Posterior vena cava (tissue), 2 donors: ENCODE data around the gene CLPTM1L. TPM values are rescaled to one million over a fixed set of nuclear protein-coding genes. Genes with fewer than 3 reads are reported as not detected.
A peak's percentile ranks its signal among the peaks of the same experiment; 100 is the strongest.
"Not testable (repeated sequence)": the region's sequence is repeated elsewhere in the genome, so short reads cannot be mapped to it uniquely, and the experiment has no call there.

Experiments
- DNase-seq: peaks from one replicate; pipeline ENCODE4 v3.0.0-alpha.2; 2020; ENCODE audit warnings: low spot score
- intact Hi-C, 2 donors: fragments of 100-400 bp; cut with DNase I; formaldehyde crosslinking; loops; one replicate each; pipeline versions ENCODE4 v1.14.1 to v1.14.2; 2022 to 2023
- total RNA-seq, 2 donors: library from RNA; stranded (reverse); fragmentation: NEBNext Ultra II Directional; extraction: Animal tissue kit (Norgen Biotek cat#: 25700); gene quantifications; one replicate each; pipeline ENCODE4 v1.2.1, GENCODE V29; 2021
- donor health status: DM: yes; HTN: yes; CAD: no.
- donor health status: DM: yes; HTN: yes; CAD: no.

CLPTM1L gene
- total RNA-seq, 2 donors from 2014 or later: 56.5 to 65.9 TPM

DNA sequence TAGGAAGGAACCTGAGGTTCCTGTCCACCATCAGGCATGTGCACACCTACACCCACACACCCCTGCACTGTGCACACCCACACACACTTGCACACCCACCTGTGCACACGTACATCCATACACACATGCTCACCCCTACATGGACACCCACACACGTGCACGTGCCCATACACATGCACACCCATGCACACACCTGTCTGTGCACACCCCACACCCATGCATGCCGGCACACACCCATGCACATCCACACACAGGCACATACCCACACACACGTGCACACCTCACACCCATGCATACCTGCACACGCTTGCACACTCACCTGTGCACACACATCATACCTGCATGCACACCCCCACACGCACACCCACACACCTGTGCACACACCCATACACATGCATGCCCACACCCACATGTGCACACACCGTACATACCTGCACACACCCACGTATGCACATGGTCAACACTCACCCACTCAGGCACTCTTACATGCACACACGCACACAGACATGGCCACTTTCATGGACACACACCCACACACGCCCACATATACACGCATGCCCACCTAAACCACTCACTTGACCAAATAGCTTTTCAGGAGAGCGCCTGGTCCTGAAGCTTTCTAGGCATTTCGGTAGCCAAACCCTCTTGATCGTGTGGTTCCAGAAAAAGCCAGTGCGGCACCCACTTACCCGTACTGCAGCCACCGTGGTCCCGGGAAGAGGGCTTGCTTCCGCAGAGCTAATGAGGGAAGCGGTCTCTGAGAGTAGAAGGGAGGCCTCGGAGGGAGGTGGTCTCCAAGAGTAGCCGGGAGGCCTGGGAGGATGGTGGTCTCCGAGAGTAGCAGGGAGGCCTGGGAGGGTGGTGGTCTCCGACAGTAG, 36.7 kb upstream of the CLPTM1L start:
- intact Hi-C loops: no loop called here
- DNase-seq: no peak

DNA sequence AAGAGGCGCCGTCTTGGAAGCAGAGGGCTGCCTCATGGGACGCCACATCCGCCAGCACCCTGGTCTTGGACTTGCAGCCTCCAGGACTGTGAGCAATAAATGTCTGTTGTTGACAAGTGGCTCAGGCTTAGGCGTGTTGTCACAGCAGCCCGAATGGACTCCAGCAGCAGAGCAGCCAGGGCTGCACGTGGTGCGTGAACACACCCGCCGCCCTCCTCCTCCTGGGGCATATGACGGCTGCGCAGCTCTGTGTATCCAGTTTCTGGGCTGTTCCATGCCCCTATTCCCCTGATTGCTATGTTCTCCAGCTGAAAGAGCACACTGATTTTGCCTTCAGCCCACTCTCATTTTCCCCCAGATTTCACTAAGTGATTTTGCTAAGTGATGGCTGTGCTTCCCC, 36.0 kb upstream of the CLPTM1L start:
- no peak for DNase-seq
- intact Hi-C loops: no loop called here

DNA sequence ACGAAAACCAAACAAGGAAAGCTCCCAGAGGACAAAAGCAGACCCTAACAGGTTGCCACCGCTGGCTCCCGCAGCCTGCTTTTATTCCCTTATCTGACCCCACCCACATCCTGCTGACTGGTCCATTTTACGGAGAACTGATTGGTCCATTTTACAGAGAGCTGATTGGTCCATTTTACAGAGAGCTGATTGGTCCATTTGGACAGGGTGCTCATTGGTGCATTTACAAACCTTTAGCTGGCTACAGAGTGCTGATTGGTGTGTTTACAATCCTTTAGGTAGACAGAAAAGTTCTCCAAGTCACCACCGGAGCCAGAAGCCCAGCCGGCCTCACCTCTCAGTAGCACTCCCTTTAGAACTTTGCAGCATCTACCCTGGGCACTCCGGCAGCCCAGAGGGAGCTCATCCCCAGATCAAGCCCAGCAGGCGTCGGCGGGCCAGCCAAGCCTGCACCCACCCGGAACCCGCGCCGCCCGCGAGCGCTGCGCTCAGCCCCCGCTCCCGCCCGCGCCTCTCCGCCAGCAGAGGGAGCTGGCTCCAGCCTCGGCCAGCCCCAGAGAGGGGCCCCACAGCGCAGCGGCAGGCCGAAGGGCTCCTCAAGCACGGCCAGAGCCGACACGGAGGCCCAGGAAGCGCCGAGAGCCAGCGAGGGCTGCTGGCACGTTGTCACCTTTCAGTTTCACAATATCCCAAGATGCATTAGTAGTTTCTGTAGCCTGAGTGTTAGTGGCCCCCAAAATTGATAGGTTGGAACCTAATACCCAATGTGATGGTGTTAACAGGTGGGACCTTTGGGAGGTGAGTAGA, 35.3 kb upstream of the CLPTM1L start:
- intact Hi-C loops: no loop called here

DNA sequence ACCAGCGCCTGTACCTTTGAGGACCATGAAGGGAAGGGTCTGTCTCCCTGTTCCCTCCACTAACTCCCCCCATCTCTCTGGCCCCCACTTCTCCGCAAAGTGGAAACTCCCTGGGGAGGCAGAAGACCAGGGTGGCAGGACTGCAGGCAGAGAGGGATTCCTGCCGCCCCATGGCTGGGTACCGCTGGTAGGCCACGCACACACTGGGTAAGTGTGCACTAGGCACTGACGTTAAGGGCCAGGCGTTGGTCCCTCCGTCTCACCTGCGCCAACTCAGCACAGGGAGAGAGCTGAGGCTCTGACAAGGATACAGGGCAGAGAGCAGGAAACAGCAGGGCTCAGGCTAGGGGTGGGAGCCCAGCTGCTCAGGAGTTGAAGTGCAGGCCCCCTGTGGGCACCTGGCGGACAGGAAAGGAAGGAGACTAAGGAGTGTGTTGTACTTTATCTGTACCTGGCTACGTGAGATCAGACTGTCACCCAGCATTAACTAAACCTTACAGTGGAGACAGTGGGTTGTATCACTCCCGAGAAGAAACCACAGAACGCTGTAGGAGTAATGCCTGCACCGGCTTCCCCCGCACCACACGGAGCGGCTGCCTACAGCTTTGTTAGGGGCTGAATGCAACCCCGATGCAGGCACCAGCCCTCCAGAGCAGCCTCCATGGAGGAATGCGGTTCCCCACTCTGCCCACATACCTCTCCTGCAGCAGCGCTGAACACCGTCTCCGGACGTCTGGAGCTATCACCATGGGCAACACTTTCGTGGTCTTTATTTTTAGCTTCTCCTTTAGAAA, 34.2 kb upstream of the CLPTM1L start:
- DNase-seq: peak; percentile 73
- intact Hi-C loops: no loop called here

More for the DNA sequence above, 35.3 kb upstream of the CLPTM1L start:
- DNase-seq: no peak

DNA sequence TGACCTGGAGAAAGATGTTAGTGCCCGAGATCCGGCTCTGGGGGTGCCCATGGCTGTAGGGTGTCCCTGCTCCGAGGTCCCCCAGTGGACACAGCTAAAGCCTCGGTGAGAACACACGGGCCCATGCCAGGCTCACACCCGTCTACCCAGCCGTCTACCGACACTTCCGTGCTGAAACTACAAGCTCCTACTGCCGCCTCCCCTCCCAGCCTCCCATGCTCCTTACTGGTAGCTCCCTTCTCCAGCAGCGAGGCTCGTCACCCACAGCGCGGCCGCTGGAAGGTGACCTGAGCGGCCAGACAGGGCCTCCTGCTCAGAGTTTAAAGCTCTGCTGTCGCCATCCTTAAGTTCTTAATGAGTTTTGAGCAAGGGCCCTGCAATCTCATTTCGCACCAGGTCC, 33.2 kb upstream of the CLPTM1L start:
- peak; percentile 68 for DNase-seq
- intact Hi-C loops: no loop called here

DNA sequence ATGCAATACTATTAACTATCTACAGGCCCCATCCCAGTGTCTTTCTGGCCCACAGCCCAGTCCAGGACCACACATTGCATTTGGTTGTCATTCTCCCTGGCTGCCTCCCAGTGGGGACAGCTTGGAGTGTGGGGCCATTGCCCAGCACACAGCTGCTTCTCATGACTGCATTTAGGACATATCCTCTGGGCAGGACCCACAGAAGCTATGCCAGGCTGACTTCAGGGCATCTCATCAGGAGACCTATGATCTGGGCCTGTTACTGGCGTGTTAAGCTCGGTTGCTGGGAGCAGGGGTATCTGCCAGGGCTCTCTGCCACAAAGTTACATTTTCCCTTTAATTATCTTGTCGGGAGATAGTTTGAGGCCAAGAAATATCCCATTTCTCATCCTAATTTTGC, 32.1 kb upstream of the CLPTM1L start:
- DNase-seq: peak; percentile 45
- intact Hi-C loops: no loop called here

DNA sequence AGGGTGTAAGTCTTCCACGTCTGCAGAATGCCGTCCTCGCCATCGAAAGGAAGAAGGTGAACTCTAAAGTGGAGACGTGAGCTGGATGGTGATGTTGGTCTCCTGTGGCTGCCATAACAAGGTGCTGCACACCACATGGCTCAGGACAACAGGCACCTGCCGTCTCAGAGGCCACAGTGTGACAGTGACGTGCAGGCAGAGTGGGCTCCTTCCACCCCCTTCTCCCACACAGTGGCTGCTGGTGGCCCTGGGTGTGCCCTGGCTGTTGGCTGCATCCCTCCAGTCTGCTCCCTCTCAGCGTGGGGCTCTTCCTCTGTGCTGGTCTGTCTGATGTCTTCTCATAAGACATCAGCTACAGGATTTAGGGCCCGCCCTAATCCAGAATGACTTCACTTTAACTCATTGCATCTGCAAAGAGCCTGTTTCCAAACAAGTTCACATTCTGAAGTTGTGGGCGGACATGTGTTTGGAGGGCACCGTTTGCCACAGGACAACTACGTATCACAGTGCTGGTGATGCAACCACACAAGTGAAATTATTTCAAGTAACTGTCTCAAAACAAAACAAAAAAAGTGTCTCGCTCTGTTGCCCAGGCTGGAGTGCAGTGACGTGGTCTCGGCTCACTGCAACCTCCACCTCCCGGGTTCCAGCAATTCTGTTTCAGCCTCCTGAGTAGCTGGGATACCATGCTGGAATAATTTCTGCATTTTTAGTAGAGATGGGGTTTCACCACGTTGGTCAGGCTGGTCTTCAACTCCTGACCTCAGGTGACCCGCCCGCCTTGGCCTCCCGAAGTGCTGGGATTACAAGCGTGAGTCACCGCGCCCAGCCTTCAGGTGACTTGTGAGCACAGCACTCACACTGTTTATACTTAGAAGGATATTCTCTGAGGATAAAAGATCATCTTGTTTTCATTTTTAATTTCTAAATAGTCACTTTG, 31.2 kb upstream of the CLPTM1L start:
- intact Hi-C loops: no loop called here
- DNase-seq: peak; percentile 55

DNA sequence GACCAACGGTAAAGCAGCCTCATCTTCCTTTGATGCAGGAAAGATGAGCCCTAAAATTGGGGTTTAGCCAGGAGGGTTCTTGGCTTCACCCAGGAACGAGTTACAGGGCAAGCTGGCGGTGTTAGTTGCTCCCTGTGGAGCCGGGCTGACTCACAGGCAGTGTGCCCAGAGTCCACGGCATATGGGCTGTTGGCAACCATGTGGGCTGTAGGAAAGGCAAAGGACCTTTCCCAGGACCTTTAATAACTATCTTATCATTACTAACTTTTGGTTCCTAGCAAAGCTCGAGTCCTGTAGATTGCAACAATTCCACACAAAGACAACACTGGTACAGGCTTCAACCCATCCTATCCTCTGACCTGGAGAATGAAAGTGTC, 29.8 kb upstream of the CLPTM1L start:
- intact Hi-C loops: no loop called here
- DNase-seq: peak; percentile 50

DNA sequence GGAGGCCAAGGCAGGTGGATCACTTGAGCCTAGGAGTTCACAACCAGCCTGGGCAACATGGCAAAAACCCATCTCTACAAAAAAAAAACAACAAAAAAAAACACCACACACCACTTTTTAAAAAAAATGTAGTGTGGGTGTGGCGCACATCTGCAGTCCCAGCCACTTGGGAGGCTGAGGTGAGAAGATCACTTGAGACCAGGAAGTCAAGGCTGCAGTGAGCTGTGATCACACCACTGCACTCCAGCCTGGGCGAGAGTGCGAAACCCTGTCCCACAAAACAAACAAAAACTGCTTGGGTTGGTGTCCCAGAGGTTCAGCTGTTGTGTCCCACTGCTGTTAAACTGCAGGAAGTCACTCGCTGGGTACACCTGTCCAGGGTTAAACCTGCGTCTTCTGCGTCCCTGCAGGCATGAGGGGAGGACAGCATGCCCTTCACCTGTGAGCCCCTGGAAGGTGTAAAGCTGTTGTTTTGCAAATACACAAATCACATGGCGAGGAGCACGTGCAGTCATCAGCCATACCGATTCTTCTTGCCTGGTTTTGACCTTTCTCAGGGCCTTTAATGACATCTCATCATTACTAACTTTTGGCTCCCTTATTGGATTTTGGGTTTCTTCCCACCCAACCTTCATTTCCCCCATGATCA, 29.3 kb upstream of the CLPTM1L start:
- intact Hi-C loops: no loop called here
- DNase-seq: peak; percentile 16

DNA sequence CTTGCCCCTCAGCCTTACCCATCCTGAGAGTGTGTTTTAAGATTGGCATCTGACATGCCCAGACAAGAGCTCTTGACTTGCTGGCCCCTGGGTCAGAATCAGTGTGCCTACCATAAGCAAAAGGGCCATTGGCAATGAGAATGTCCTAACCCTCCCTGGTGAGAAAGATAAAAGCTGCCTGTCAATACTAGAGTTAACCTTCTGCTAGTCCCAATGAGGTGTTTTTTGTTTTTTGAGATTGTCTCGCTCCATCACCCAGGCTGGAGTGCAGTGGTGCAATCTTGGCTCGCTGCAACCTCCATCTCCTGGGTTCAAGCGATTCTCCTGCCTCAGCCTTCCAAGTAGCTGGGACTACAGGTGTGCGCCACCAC, 27.1 kb upstream of the CLPTM1L start:
- DNase-seq, intact Hi-C loops: not testable (repeated sequence)

DNA sequence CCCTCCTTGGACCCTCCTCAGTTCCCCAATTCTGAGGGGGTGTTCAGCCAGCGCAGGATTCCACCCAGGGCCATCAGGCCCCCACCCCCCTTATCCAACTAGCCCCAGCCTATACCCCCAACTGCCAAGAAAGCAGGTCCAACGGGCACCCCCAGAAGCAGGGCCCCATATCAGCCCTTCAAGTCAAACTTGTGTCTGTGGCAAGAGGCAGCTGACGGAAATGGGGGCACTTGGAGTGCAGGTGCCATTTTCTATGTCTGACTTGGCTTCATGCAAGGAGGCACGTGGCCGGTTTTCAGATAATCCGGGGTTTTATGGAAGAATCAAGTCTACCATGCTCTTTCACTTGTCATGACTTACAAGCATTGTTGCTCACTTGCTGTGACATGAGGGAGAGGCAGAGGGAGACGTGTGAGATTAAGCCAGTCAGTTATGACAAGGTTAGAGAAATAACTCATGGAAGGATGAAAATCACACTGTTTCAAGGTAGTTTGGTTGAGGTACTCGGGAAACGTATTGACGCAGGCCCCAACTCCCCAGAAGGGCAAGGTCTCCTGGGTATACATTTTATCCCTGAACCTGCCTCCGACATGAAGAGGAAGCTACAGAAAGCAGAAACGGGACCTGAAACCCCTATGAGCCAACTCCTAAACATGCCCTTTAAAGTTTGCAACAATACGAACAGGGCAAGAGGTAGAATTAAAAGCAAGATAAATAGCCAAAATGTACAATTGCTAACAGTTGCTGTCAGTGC, 26.5 kb upstream of the CLPTM1L start:
- no peak for DNase-seq

DNA sequence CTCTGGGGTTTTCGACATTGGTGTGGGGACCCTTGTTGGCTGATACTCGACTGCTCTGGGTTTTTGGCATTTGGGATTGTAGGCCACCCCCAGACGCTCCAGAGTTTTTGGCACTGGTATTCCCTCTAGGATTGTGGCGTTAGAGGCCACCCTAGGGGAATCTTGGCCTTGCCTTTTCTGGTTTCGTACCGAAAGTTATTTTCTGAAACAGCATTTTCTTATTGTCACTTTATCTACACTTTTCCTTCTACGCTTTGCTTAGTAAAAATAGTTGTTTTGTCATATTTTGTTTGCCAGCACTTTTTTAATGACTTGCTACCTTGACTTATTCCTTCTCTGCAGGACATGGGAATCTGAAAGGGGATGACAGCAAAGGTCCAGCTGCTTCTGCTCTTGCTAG, 25.1 kb upstream of the CLPTM1L start:
- intact Hi-C loops: no loop called here

More for the DNA sequence above, 26.5 kb upstream of the CLPTM1L start:
- intact Hi-C loops: no loop called here

DNA sequence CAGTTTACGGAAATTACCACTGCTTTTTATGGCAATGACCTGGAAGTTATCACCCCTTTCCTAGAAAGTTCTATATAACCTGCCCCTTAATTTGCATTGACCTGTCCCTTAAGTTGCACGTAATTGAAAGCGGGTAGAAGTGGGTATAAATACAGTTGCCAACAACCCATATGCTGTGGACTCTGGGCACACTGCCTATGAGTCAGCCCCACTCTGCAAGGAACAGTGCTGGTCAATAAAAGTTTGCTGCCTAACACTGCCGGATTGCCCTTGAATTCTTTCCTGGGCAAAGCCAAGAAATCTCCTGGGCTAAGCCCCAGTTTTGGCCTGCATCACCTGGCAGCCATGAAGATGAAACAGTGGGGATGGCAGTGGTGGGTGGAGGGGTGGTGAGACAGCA, 23.9 kb upstream of the CLPTM1L start:
- intact Hi-C loops: no loop called here
- DNase-seq: no peak

More for the DNA sequence above, 25.1 kb upstream of the CLPTM1L start:
- no peak for DNase-seq

DNA sequence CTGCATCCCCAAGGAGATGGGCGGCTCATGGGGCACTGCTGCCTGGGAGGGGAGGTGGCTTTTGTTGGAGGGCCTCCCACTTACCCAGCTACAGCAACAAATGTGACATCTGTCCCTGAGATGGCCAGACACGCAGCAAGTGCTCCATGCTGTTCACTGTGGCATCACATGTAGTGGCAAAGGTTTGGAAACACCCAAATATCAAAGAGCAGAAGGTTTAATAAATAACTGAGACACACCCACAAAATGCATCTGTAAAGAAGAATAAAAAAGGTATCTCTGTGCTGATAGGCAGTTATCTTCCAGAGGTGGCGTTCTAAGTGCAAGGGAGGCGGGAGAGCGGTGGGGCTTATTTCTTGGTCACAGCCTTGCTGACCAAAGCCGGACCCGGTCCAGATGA, 23.3 kb upstream of the CLPTM1L start:
- intact Hi-C loops: no loop called here
- no peak for DNase-seq

DNA sequence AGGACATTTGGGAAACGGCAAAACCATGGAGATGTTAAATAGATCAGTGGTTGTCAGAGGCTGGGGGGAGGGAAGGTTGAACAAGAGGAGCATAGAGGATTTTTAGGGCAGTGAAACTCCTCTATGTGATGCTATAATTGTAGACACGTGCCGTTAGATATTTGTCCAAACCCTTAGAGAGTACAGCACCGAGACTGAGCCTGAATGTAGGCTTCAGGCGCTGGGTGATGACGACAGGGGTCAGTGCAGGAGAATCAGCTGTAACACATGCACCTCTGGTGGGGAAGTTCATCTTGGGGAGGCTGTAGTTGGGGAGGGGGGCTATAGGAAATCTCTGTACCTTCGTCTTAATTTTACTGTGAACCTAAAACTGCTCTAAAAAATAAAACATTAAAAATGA, 22.2 kb upstream of the CLPTM1L start:
- no peak for DNase-seq
- intact Hi-C loops: no loop called here

DNA sequence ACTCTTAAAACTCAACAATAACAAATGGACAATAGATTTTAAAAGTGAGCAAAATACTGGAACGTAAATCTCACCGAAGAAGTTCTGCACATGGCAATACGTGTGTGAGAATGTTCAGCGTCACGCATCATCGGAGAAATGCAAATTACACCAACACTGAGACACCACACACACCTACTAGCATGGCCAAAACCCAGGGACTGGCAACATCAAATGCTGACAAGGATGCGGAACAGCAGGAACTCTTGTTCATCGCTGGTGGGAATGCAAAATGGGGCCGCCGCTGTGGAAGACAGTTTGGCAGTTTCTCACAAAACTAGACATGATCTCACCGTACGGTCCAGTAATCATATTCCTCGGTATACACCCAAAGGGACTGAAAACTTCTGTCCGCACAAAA, 21.6 kb upstream of the CLPTM1L start:
- intact Hi-C loops: no loop called here
- no peak for DNase-seq

DNA sequence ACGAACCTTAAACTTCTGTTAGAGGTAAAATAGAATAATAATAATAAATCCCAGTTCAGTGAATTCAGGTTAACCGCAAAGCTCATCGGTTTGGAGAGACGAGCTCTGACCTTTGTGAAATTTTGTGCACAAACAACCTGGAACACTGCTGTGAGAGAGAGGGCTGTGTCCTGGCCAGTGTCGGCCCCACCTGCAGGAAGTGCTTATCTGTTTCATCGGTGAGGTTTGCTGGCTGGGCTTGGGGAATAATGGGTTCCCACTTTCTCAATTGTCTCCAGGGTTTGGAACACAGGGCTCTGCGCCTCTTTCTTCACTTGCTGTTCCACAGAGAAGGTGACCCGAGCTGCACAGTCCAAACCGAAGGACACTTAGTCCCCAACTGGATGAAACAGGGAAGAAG, 19.3 kb upstream of the CLPTM1L start:
- intact Hi-C loops: no loop called here
- no peak for DNase-seq

DNA sequence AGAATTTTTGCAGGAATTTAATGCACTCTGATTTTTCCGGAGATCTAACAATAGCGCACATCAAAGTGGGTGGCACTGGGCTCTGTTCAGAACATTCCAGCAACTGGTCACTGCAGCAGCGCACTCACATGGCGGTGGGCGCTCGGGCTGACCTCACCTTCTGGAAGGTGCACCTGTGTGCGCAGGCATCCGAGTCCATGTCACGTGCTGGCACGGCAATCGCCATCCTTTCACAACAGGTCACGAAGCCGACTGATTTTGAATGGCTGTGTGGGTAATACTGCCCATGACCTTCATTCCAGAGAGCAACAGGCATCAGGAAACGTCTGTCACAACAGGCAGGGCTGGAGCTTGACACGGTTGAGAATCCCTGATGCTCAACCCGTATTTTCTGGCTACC, 18.7 kb upstream of the CLPTM1L start:
- intact Hi-C loops: no loop called here

More for the DNA sequence above, 18.7 kb upstream of the CLPTM1L start:
- no peak for DNase-seq
